ENCODE results near the gene EXD3. TPM values are rescaled to one million over a fixed set of nuclear protein-coding genes. Genes with fewer than 3 reads are reported as not detected.

Gene EXD3
- total and polyA plus RNA-seq, 9 of the 15 experiments (the other 6 are each of a cell fraction or from before 2014, with no cell fraction given) = 0.29 to 12.5 (median 3.9) TPM

DNA sequence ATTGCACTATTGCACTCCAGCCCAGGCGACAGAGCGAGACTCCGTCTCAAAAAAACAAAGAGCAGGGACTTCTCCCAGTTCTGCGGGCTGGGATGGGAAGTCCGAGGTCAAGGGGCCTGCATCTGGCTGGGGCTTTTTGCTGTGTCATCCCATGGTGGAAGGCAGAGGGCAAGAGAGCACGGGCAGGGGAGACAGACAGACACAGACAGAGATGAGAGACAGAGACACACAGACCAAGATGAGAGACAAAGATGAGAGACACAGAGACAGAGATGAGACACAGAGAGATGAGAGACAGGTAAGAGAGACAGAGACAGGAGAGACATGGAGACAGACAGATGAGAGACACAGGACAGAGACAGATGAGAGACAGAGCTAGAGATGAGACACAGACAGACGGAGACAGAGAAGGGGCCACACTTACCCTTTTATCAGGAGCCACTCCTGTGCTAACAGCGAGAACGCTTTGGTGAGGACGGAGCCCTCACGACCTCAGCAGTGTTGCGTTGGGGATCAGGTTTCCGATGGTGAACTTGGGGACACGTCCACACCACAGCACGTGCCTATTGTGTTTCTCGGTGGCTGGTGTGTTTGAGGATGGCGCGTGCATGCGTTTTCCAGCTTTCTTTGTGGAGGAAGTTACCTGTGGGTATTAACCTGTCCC, 154.3 kb downstream of the EXD3 start (continued):
- TF ChIP-seq, protein P1, sequence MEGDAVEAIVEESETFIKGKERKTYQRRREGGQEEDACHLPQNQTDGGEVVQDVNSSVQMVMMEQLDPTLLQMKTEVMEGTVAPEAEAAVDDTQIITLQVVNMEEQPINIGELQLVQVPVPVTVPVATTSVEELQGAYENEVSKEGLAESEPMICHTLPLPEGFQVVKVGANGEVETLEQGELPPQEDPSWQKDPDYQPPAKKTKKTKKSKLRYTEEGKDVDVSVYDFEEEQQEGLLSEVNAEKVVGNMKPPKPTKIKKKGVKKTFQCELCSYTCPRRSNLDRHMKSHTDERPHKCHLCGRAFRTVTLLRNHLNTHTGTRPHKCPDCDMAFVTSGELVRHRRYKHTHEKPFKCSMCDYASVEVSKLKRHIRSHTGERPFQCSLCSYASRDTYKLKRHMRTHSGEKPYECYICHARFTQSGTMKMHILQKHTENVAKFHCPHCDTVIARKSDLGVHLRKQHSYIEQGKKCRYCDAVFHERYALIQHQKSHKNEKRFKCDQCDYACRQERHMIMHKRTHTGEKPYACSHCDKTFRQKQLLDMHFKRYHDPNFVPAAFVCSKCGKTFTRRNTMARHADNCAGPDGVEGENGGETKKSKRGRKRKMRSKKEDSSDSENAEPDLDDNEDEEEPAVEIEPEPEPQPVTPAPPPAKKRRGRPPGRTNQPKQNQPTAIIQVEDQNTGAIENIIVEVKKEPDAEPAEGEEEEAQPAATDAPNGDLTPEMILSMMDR (IDR thresholded peaks at IDR 0.05 in 2 of 3, conservative IDR thresholded peaks at IDR 0.05 in 1 of 3; ENCODE audit: insufficient read depth in 2 of 3, low read depth in 1 of 3, low read length in 3 of 3) = no peak; a peak in 1 of 6 replicates
- TF ChIP-seq TRIM24 (IDR thresholded peaks at IDR 0.05) = peak; percentile 32 to 70; a peak in 3 of 4 replicates
- TF ChIP-seq LCOR (CRISPR knock-in tag; IDR thresholded peaks at IDR 0.05) = no peak
- TF ChIP-seq ZNF347 (CRISPR knock-in tag; IDR thresholded peaks at IDR 0.05; ENCODE audit: low read depth) = no peak
- no peak for TF ChIP-seq ZBTB17 (CRISPR knock-in tag; IDR thresholded peaks at IDR 0.05)
- no peak for TF ChIP-seq ZFP1 (CRISPR knock-in tag; IDR thresholded peaks at IDR 0.05)
- TF ChIP-seq ZNF77 (CRISPR knock-in tag; IDR thresholded peaks at IDR 0.05) = no peak
- no peak for TF ChIP-seq PML (IDR thresholded peaks at IDR 0.05; ENCODE audit: low read length)
- TF ChIP-seq, protein P2, sequence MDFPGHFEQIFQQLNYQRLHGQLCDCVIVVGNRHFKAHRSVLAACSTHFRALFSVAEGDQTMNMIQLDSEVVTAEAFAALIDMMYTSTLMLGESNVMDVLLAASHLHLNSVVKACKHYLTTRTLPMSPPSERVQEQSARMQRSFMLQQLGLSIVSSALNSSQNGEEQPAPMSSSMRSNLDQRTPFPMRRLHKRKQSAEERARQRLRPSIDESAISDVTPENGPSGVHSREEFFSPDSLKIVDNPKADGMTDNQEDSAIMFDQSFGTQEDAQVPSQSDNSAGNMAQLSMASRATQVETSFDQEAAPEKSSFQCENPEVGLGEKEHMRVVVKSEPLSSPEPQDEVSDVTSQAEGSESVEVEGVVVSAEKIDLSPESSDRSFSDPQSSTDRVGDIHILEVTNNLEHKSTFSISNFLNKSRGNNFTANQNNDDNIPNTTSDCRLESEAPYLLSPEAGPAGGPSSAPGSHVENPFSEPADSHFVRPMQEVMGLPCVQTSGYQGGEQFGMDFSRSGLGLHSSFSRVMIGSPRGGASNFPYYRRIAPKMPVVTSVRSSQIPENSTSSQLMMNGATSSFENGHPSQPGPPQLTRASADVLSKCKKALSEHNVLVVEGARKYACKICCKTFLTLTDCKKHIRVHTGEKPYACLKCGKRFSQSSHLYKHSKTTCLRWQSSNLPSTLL (IDR thresholded peaks at IDR 0.05) = 0 out of 2 replicates have a peak, but pooled peaks have one; percentile 36
- TF ChIP-seq, protein P3, sequence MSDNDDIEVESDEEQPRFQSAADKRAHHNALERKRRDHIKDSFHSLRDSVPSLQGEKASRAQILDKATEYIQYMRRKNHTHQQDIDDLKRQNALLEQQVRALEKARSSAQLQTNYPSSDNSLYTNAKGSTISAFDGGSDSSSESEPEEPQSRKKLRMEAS (CRISPR knock-in tag; IDR thresholded peaks at IDR 0.05) = peak; percentile 76
- no peak for TF ChIP-seq EZH2 (IDR thresholded peaks at IDR 0.05; ENCODE audit: borderline replicate concordance, low read depth, low read length)
- TF ChIP-seq PTTG1 (tag; IDR thresholded peaks at IDR 0.05; ENCODE audit: low read depth) = no peak
- peak; percentile 67; the same call in 1 of the 2 replicates for TF ChIP-seq ZEB2 (IDR thresholded peaks at IDR 0.05)
- no peak for TF ChIP-seq POLR2G (IDR thresholded peaks at IDR 0.05; ENCODE audit: low read depth, low read length)
- TF ChIP-seq ZNF589 (CRISPR knock-in tag; IDR thresholded peaks at IDR 0.05; ENCODE audit: low read depth) = 0 out of 2 replicates have a peak, but pooled peaks have one; percentile 26
- peak; percentile 14; the same call in 1 of the 2 replicates for TF ChIP-seq NCOA6 (IDR thresholded peaks at IDR 0.05)
- peak; percentile 58 to 78 for TF ChIP-seq KDM1A (IDR thresholded peaks at IDR 0.05)
- TF ChIP-seq, protein P4, sequence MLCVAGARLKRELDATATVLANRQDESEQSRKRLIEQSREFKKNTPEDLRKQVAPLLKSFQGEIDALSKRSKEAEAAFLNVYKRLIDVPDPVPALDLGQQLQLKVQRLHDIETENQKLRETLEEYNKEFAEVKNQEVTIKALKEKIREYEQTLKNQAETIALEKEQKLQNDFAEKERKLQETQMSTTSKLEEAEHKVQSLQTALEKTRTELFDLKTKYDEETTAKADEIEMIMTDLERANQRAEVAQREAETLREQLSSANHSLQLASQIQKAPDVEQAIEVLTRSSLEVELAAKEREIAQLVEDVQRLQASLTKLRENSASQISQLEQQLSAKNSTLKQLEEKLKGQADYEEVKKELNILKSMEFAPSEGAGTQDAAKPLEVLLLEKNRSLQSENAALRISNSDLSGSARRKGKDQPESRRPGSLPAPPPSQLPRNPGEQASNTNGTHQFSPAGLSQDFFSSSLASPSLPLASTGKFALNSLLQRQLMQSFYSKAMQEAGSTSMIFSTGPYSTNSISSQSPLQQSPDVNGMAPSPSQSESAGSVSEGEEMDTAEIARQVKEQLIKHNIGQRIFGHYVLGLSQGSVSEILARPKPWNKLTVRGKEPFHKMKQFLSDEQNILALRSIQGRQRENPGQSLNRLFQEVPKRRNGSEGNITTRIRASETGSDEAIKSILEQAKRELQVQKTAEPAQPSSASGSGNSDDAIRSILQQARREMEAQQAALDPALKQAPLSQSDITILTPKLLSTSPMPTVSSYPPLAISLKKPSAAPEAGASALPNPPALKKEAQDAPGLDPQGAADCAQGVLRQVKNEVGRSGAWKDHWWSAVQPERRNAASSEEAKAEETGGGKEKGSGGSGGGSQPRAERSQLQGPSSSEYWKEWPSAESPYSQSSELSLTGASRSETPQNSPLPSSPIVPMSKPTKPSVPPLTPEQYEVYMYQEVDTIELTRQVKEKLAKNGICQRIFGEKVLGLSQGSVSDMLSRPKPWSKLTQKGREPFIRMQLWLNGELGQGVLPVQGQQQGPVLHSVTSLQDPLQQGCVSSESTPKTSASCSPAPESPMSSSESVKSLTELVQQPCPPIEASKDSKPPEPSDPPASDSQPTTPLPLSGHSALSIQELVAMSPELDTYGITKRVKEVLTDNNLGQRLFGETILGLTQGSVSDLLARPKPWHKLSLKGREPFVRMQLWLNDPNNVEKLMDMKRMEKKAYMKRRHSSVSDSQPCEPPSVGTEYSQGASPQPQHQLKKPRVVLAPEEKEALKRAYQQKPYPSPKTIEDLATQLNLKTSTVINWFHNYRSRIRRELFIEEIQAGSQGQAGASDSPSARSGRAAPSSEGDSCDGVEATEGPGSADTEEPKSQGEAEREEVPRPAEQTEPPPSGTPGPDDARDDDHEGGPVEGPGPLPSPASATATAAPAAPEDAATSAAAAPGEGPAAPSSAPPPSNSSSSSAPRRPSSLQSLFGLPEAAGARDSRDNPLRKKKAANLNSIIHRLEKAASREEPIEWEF (CRISPR knock-in tag; IDR thresholded peaks at IDR 0.05) = no peak
